HG03469 (cell line): ENCODE results near the gene QSER1.
"Not testable (repeated sequence)": the region's sequence is repeated elsewhere in the genome, so short reads cannot be mapped to it uniquely, and the experiment has no call there.

ENCODE experiments used
- ATAC-seq: cut with Tn5 transposase; IDR thresholded peaks from one replicate; pipeline ENCODE4 v1.9.1; 2021; ENCODE audit warnings: mild to moderate bottlenecking, moderate library complexity, moderate number of reproducible peaks; ENCODE audit not compliant: unreplicated experiment

QSER1 gene

DNA sequence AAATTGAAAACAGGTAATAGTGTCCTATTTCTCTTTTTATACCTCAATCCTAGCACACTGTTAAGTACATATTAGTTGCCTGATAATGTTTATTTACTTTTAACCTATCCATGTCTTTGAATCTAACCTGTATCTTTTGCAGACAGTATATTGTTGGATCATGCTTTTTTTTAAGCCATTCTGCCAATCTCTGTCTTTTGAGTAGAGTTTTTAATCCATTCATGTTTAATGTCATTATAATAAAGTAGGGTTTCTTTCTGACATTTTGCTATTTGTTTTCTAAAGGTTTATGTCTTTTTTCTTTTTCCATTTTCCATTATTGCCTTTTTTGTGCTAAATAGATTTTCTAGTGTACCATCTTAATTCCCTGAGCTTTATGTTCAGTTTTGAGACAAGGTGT is 99.3 kb downstream of the QSER1 start:
- no peak for ATAC-seq

DNA sequence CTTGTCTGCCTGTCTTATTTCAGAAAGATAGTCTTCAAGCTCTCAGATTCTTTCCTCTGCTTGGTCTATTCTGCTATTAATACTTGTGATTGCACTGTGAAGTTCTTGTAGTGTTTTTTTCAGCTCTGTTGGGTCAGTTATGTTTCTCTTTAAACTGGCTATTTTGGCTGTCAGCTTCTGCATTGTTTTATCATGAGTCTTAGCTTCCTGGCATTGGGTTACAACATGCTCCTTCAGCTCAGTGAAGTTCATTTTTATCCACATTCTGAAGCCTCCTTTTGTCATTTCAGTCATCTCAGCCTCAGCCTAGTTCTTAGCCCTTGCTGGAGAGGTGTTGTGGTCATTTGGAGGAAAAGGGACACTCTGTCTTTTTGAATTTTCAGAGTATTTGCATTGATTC is 107.6 kb downstream of the QSER1 start:
- no peak for ATAC-seq

DNA sequence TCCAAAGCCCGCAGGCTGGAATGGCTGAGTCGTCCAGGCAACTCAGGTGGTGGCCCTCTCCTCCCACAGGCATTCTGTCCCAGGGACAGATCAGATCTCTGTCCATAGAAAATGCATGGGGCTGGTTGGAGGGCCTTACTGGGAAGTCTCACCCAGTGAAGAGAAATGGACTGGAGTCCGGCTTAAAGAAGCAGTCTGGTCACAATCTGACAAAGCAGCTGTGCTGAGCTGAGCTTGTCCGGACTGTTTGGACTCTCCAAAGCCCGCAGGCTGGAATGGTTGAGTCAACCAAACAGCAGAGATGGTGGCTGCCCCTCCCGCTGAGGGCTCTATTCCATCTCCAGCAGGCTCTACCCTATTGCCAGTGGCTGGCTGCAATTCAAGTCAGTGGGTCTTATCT is 108.7 kb downstream of the QSER1 start:
- no peak for ATAC-seq

DNA sequence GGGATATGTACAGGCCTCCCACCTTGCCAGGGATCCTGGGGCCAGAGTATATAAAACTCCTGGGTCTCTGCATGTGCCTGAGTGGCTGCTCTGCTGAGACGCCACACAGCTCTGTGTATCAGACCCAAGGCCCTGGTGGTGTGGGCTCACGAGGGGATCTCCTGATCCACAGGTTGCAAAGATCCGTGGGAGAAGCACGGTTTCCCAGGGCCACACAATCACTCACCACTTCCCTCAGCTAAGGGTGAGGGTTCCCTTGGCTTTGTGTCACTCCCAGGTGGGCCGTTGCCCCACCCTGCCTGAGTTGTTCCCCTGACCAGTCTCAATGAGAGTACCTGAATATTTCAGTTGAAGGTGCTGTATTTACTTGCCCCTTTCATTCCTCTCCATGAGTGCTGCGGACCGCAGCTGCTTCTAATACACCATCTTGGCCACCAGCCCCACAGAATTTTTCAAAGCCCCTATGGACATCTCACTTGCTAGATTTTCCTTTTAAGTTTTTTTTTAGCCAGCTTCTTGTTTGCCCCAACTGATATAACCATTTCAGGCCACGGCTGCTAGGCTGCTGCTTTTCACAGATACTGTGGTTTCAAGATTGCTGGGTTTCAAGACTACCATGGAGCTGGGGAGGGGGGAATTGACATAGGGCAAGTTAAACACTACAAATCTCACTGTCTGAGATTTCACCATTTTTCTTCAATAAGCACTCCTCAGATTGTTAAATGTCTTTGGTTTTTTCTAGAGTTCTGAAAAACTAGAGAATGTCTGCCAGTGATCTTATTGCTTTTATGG is 109.3 kb downstream of the QSER1 start:
- ATAC-seq = no peak

DNA sequence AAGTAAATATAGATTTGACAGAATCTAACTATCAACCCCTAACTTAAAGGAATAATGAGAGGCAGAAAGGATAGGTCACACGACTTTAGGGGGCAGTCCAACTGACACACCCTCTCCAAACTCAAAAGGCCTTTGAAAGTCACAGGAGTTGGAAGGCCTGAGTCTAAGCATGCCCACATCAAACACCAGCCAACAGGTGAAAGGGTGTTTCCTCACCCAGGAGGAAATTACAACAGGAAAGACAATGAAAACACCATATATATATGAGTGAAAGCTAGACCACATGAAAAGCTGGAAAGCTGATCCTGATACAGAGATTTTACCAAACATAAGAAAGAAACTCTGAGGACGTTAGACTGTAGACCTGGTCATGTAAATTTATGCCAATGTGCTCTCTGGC is 112.6 kb downstream of the QSER1 start:
- ATAC-seq = no peak

DNA sequence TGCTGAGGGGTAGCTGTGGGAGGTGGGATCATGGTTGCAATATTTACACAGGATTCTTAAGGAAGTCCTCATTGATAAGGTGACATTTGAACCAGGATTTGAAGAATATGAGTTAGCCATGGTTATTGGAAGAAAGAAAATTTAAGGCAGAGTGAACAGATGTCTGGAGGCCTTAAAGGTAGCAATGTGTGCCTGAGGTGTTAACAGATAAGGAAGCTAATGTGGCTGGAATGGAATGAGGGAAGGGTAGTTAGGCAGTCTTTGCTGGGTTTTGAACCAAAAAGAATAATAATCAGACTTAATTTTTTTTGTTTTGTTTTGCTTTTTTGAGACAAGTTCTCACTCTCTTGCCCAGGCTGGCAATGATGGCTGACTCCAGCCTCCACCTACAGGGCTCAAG is 113.4 kb downstream of the QSER1 start:
- no peak for ATAC-seq

DNA sequence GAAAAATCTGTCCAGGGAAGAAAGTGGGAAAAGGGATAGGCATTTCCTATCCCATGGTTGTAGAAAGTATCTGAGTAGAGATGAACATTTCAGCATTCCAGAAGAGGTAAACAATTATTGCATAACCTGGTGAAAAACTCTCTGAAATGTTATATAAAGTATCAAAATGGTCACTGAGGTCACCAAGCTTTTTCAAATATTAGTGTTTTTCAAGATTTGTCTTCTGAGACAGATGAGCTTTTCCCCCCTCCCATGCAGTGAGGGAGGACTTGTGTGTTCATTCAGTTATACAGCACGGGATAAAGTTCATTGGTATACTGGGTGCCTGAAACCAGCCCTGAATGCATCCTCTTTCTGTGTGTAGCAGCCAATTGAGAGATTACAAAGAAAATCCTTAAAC is 121.1 kb downstream of the QSER1 start:
- no peak for ATAC-seq

DNA sequence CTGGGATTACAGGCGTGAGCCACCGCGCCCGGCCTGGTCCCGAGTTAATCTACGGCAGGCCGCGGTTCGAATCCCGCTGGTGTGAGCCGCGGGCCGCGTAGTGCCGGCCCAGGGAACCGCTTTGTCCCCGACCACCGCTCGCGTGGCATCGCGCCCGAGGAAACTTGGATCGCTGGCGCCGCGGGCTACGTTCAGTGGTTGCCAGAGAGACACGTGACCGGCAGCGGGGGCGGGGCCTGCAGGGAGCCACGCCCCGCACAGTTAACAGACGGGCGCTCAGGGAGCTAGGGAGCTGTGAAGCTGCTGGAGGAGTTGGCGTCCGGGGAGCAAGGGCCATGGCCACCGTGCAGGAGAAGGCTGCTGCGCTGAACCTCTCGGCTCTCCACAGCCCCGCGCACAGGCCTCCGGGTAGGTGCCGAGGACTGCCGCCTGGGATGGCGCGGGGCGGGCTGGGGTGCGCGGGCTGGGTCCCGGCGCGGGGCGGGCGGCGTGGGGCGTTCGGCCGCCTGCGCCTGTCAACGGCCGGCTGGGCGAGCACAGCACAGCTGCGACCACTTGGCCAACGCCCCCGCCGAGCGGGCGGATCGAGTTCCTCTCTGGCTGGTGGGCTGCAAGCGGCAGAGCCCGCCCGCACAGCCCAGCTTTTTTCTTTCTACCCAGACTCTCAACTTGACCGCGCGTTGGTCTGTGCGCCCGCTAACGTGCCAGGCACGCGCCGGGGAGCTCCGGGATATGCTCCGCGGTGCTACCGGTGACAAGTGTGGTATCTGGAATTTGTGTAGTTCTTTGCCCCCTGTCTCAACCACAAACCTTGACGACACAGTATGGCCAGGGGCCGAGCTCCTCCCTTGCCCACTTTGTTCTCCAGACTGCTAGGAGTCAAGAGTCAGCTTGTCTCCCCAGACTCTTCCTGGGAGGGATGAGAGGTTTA is 123.3 kb downstream of the QSER1 start, which contains the start of gene DEPDC7:
TSS of gene DEPDC7 (plus strand) at position 258 of the 931 bp plus-strand sequence. CDS start at position 336, 78 bp downstream.
- no peak for ATAC-seq

DNA sequence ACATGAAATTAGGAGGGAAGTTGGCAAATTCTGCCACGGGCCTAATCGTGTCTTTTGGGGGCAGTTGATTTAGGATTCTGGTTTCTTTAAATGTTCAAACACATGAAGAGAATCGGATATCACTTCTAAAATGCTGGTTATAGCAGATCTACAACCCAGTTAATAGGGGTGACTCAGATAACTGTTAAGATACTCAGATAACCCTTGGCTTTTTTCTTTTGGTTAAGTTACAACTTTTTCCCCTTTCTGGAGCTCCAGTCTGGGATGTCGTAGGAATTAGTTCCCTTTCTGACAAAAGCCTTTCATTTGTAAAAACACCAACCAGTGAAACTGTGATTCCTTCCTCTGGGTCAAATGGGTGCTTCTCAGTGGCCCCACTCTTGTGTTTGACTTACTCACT is 124.0 kb downstream of the QSER1 start:
- ATAC-seq = no peak

DNA sequence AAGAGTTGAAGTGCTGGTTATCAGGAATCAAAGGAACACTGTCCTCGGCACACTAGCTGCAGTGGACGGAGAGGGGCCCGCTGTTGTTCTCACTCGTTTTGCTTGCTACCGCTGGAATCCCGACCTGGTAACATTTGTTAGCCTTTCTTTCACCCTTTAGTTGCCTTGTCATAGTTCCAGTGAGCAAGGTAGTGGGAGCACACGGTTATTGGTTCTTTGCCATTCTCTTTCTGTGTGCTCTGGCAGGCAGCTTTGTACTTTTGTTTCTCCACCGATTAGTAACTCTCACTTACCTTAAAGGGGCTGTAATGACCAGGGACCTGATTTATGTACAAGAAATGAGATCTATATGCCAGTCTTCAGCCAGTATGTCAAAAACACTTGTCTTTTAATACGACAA is 124.9 kb downstream of the QSER1 start:
- no peak for ATAC-seq

DNA sequence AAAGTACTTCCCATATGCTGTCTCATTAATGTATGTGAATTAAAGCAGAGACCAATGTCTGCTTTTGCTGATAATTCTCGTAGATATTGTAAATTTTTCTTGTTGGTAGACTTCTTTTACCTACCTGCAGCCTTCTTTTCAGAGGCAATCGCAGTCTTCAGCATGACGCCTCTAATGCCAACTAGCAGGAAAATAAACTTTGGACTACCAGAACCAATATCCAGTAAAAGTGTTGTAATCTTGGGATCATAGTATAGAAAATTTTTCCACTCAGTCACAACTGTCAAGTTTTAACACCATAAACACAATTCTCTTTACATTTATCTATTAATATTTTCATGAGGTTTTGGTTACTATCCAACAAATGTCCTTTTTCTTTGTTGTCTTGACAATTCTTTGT is 125.4 kb downstream of the QSER1 start:
- no peak for ATAC-seq

DNA sequence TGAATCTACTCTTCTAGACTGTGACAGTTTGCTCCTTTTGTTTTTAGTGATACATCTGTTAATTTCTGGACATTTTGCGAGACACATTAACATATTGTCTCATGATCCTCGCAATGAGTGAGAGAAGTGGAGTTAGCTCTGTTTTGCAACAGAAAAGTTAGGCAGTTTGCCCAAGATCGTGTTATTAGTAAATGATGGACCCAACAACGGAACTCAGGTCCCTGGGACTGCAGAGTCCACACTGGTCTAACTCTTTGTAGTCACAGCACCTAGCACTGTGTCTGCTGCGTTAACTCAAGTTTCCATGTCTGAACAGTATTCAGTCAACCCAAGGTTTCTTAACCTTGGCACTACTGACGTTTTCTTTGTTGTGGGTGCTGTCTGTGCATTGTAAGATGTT is 126.2 kb downstream of the QSER1 start:
- ATAC-seq = no peak

DNA sequence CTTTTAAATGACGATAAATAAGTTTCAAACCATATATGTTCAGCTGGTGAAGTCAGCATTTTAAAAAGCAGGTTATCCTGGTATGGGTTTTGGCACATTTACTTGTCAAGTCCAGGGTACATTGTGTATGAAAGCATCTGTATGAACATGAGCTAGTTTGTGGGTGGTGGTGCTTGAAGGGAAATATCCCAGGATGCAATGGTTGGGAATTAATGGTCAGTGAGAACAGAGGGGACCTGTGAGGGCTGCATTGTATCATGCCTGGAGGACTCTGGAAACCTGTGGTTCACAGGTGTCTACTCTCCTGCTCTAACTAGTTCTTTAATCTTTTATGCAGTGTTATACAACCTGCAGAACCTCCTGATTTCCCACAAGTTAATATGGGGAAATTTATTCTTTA is 128.9 kb downstream of the QSER1 start:
- ATAC-seq = no peak

DNA sequence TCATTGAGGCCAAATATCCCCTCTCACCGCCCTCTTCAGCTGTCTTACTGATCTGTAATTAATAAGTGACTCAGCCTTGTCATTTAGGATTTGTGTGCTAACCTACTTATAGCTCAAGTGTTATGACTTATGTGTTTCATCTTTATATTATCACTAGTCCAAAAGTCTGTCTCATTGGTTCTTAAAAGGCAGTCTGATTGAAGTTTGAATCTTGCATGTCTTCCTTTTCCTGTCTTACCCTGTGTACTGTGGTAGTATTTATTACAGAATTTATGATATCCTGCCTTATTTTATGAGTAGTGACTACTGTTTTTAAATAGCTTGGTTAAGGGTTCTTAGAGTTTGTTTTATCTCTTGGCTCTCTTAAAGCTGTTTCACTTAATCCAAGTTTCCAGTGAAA is 129.3 kb downstream of the QSER1 start:
- ATAC-seq = no peak

DNA sequence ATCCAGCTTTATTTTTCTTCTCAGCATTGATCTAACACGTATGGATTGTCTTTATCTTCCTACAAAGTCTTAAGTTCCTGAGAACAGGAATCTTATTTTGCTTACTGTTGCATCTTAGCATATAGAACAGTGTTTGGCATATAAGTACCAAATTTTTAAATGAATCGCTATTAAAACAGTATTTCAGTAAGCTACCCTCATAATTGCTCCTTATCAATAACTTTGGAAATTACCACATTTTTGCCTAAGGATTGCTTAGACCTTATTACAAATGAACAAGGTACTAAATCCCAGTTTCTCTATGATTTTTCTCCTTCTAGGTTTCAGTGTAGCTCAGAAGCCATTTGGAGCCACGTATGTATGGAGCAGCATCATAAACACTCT is 132.7 kb downstream of the QSER1 start:
- no peak for ATAC-seq

DNA sequence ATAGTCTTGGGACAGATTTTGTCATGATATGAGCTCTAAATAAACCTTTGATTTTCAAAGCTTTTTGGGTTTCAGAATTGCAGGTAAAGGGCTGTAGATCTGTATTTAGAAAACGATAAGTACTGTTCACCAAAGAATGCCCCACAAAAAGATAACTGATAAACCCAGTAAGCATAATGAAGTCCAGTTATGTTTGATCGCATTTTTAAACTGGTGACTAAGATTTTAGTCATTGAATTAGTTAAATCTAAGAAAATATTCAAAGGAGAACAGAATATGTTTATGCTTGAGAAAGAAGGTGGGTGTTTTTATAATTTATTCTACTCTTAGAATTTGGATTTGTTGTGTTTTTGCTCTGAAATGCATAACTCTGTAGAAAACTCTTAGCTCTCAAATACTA is 134.6 kb downstream of the QSER1 start:
- ATAC-seq = no peak

DNA sequence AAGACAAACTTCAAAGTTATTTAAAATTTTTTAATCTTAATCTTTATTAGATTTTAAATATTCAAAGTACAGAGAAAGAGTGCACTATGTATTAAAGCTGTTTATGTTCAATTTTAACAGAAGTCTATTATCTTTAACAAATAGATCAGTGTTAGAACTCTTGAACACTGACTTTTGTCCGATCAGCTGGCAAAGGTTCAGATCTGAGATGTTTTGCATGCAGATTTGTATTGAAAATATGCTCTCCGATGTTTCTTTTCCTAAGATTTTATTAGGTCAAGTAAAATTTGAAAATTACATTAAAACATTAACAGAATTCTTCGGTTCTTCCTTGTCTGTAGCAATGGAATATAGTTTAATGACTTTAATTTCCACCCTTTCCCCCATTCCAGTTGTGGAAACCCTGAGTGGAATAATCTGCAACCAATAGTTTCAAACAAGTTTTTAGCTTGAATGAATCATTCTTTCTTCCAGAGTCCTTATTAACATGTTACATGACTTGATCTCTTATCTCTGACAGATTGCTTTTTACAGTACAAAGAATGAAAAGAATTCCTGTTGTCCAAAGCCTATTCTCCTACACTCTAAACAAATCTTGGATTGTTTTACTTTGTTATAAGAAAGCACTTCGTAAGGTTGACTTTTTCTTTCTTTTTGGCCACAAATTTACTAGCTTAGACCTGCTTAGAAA is 135.4 kb downstream of the QSER1 start:
- ATAC-seq = no peak

DNA sequence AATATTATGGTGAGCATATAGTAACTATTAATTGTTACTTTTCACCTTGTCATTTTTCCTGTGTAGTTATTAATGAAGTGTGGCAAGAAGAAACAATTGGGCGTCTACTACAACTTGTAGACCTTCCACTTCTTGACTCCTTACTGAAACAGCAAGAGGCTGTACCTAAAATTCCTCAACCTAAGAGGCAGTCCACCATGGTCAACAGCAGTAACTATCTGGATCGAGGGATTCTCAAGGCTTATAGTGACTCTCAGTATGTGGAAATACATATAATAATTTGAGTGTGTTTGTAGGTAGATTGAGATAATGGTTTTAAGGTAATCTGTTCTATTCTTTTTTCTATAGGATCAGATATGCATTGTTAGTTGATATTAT is 135.9 kb downstream of the QSER1 start:
- no peak for ATAC-seq

DNA sequence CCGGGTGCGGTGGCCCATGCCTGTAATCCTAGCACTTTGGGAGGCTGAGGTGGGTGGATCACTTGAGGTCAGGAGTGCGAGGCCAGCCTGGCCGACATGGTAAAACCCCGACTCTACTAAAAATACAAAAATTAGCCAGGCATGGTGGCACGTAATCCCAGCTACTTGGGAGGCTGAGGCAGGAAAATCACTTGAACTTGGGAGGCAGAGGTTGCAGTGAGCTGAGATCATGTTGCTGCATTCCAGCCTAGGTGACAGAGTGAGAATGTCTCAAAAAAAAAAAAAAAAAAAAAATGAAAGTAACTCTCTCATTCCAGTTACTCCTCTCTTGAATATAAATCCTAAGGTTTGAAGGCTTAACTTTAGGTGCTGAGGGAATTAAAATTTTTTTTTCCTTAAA is 136.6 kb downstream of the QSER1 start:
- ATAC-seq = not testable (repeated sequence)
